HepG2 (cell line): ENCODE results near the gene CHST10. TPM values are rescaled to one million over a fixed set of nuclear protein-coding genes. Genes with fewer than 3 reads are reported as not detected.

Experiments used
- ATAC-seq: fragments of 200-7000 bp; cut with Tn5 transposase; 3 replicates; pipeline ENCODE4 v1.9.1; 2020; ENCODE audit warnings: mild to moderate bottlenecking, moderate library complexity
- BruUV-seq: library from RNA; stranded (reverse); fragments of 400-500 nt; replicated peaks from 2 replicates; lab custom pipeline; 2021; lab: Mats Ljungman, UMichigan
- CTCF ChIA-PET: fragments of 300-600 bp; formaldehyde crosslinking; extraction: SDS; loops from one replicate; lab custom pipeline; 2021; ENCODE audit warnings: low total read pairs, inconsistent platforms, low intra/inter-chr PET ratio; lab: Yijun Ruan, JAX
- POLR2A ChIA-PET: fragments of 350-600 bp; sonication (Branson Sonifier 250); formaldehyde crosslinking; loops from one replicate; lab custom pipeline; 2020; ENCODE audit warnings: antibody characterized with exemption, inconsistent platforms; lab: Yijun Ruan, JAX
- DNase-seq: peaks from one replicate; pipeline ENCODE4 v3.0.0-alpha.2; 2015; ENCODE audit warnings: low spot score
- FAIRE-seq: peaks from 3 replicates; lab custom pipeline; 2011; peaks lifted over from hg19 to GRCh38; lab: Jason Lieb, UNC
- H2AFZ ChIP-seq: one replicate; pipeline ENCODE4 v1.6.1; 2011; ENCODE audit warnings: low read length, inconsistent platforms
- H3K27ac ChIP-seq: fragments of 300-600 bp; 3 replicates; pipeline ENCODE4 v1.8.0; 2011; ENCODE audit warnings: mixed run types, mild to moderate bottlenecking, mixed read lengths, low read length, inconsistent platforms; ENCODE audit not compliant: insufficient read depth; ENCODE audit errors: extremely low read length
- H3K27me3 ChIP-seq, 2 experiments: fragments of 200-600 bp in 1 of 2; 2 replicates in 1 of 2; 3 replicates in 1 of 2; pipeline versions ENCODE4 v1.6.0 to v1.8.0; 2011; ENCODE audit warnings: low read length in 2 of 2, mild to moderate bottlenecking in 2 of 2, moderate library complexity in 2 of 2, inconsistent platforms in 1 of 2; ENCODE audit not compliant: insufficient read depth in 2 of 2, control insufficient read depth in 1 of 2
- H3K36me3 ChIP-seq, 2 experiments: fragments of 200-600 bp in 1 of 2; replicated peaks in 1 of 2; 2 replicates in 1 of 2; 3 replicates in 1 of 2; pipeline versions ENCODE4 v1.5.1 to v1.8.0; 2011; ENCODE audit warnings: low read length in 2 of 2, inconsistent platforms in 1 of 2; ENCODE audit not compliant: insufficient read depth in 2 of 2, control insufficient read depth in 1 of 2
- H3K4me1 ChIP-seq: 2 replicates; pipeline ENCODE4 v1.5.1; 2012; ENCODE audit warnings: low read length, inconsistent platforms; ENCODE audit not compliant: insufficient read depth
- H3K4me2 ChIP-seq: 2 replicates; pipeline ENCODE4 v1.6.0; 2011; ENCODE audit warnings: low read depth, low read length, inconsistent platforms
- H3K4me3 ChIP-seq, 3 experiments: fragments of 200-600 bp in 1 of 3; sonication (generic), shearing (Covaris generic) in 1 of 3; replicated peaks in 1 of 3; 2 replicates each; pipeline ENCODE4 v1.5.1; 2011 to 2016; ENCODE audit warnings: low read length in 3 of 3, inconsistent platforms in 2 of 3, low read depth in 2 of 3, mild to moderate bottlenecking in 2 of 3, control low read depth in 1 of 3, mixed read lengths in 1 of 3; ENCODE audit not compliant: insufficient read depth in 1 of 3
- H3K79me2 ChIP-seq: one replicate; pipeline ENCODE4 v1.6.1; 2011; ENCODE audit warnings: low read length, inconsistent platforms; ENCODE audit not compliant: insufficient read depth
- H3K9ac ChIP-seq: 2 replicates; pipeline ENCODE4 v1.6.0; 2011; ENCODE audit warnings: mild to moderate bottlenecking, low read depth, low read length, inconsistent platforms; ENCODE audit not compliant: insufficient read depth
- H3K9me3 ChIP-seq: 2 replicates; pipeline ENCODE4 v1.5.1; 2012; ENCODE audit warnings: mild to moderate bottlenecking, low read length
- H4K20me1 ChIP-seq: 2 replicates; pipeline ENCODE4 v1.6.0; 2011; ENCODE audit warnings: inconsistent platforms, mild to moderate bottlenecking, low read length, moderate library complexity; ENCODE audit not compliant: insufficient read depth
- CREB3 ChIP-seq: sonication (generic); formaldehyde crosslinking; IDR thresholded peaks from 2 replicates; pipeline ENCODE4 v1.5.0; 2020; ENCODE audit warnings: missing genetic modification reagents
- JUNB ChIP-seq: sonication (generic); formaldehyde crosslinking; IDR thresholded peaks from 2 replicates; pipeline ENCODE4 v1.8.0; 2022; ENCODE audit warnings: missing genetic modification reagents, mild to moderate bottlenecking, borderline replicate concordance
- MAX ChIP-seq: IDR thresholded peaks from 2 replicates; pipeline ENCODE4 v1.6.1; 2012; ENCODE audit warnings: inconsistent platforms
- RERE ChIP-seq: IDR thresholded peaks from 2 replicates; pipeline ENCODE4 v1.6.1; 2016; ENCODE audit warnings: low read depth, missing genetic modification reagents, missing compliant biosample characterization
- ZFP36L1 ChIP-seq: sonication (generic); formaldehyde crosslinking; IDR thresholded peaks from 2 replicates; pipeline ENCODE4 v1.8.0; 2022; ENCODE audit warnings: mild to moderate bottlenecking, missing genetic modification reagents, moderate library complexity
- ZFP82 ChIP-seq: sonication (generic); formaldehyde crosslinking; IDR thresholded peaks from 2 replicates; pipeline ENCODE4 v1.5.1; 2020; ENCODE audit warnings: mild to moderate bottlenecking, missing genetic modification reagents, borderline replicate concordance
- ZNF317 ChIP-seq: sonication (generic); formaldehyde crosslinking; IDR thresholded peaks from 2 replicates; pipeline ENCODE4 v1.5.0; 2020; ENCODE audit warnings: mild to moderate bottlenecking, missing genetic modification reagents
- ZNF543 ChIP-seq: sonication (generic); formaldehyde crosslinking; IDR thresholded peaks from 2 replicates; pipeline ENCODE4 v1.4.0; 2020; ENCODE audit warnings: mild to moderate bottlenecking, missing genetic modification reagents
- ZNF552 ChIP-seq: sonication (generic); formaldehyde crosslinking; IDR thresholded peaks from 2 replicates; pipeline ENCODE4 v1.9.0; 2022; ENCODE audit warnings: missing genetic modification reagents, mild to moderate bottlenecking, borderline replicate concordance
- ZNF691 ChIP-seq: sonication (generic); formaldehyde crosslinking; IDR thresholded peaks from 2 replicates; pipeline ENCODE4 v1.4.0; 2020; ENCODE audit warnings: missing genetic modification reagents, low read depth, mild to moderate bottlenecking, borderline replicate concordance
- ZNF737 ChIP-seq: sonication (generic); formaldehyde crosslinking; IDR thresholded peaks from 2 replicates; pipeline ENCODE4 v1.5.0; 2020; ENCODE audit warnings: missing genetic modification reagents, mild to moderate bottlenecking, borderline replicate concordance
- WGBS: methylation state at CpG from one replicate; pipeline ENCODE4 v1.1.6; 2017; ENCODE audit warnings: low lambda C conversion rate; 5-methylcytosine and 5-hydroxymethylcytosine counted together
- in situ Hi-C: cut with HindIII; loops from 2 replicates; pipeline ENCODE4 v1.10.0; 2017; ENCODE audit warnings: low pct_unique_long_range_greater_than_20kb; ENCODE audit not compliant: extremely low pct_ligation_motif_present
- intact Hi-C: fragments of 100-400 bp; cut with micrococcal nuclease; formaldehyde crosslinking; loops from one replicate; pipeline ENCODE4 v1.10.0; 2022; ENCODE audit not compliant: unreplicated experiment
- polyA plus RNA-seq, 8 experiments: library from polyadenylated mRNA; depleted of rRNA in 3 of 8; stranded (reverse) in 7 of 8; unstranded in 1 of 8; fragments of >200 nt; fragmentation: Illumina TruSeq in 4 of 8; extraction: Trizol in 4 of 8; gene quantifications; 2 replicates each; pipeline versions ENCODE4 v1.2.1 to v1.2.3, GENCODE V29; 2011 to 2016; ENCODE audit warnings: low read depth in 4 of 8, missing spikeins in 1 of 8, mixed read lengths in 1 of 8; ENCODE audit not compliant: insufficient read depth in 1 of 8
- total RNA-seq, 5 experiments: library from RNA; depleted of rRNA; stranded (reverse); fragments of >200 nt; fragmentation: Illumina TruSeq; extraction: Trizol; gene quantifications; 2 replicates each; pipeline ENCODE4 v1.2.3, GENCODE V29; 2016; ENCODE audit warnings: low read depth in 1 of 5
- TF ChIP-seq, protein P1 (sequence below): sonication (generic); formaldehyde crosslinking; IDR thresholded peaks from 2 replicates; pipeline ENCODE4 v1.5.0; 2020; ENCODE audit warnings: mild to moderate bottlenecking, missing genetic modification reagents

Gene CHST10
- total and polyA plus RNA-seq, 2 of the 13 experiments (the other 11 are each of a cell fraction or from before 2014, with no cell fraction given): 10.5 to 14.2 TPM

DNA sequence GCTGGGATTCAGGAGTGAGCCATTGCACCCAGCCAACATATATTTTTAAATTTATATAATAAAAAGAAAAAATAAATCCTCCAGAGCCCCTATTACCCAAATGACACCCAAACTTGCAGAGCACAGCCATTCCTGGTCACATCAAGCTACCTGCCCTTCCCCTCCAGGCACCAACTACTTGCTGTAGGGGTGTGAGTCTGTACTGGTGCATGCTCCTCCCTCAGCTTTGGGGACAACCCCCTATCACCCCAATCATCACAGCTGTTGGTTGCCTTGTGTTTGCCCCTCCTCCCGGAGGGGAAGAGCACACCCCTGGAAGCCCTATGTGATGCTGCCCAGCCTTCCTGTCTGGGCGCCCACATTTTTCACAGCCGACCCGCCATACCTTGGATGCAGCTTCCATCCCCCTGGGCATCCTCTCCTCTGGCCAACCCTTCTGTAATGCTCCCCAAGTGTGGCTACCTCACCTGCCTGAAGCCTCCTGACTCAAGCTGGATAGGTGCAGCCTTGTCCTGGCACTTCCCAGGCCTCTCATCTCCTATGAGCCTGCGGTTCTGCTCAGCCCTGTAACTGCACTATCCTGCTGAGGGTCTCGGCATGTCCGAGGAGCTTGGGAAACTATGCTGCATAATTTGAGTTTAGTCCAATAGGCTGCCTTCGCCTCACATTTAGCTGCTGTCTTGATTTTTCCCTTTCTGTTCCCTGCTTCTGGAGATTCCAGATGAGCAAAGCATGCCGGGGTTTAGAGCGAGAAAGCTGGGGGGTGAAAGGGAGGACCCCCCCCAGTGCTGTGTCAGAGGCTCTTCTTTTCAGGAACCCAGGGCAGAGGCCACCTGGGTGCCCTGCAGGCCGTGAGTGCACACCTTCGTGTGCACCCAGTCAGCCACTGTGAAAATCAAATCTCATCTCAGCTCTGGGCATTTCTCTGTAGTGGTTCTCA, 27.2 kb downstream of the CHST10 start (continued):
- TF ChIP-seq, protein P1, sequence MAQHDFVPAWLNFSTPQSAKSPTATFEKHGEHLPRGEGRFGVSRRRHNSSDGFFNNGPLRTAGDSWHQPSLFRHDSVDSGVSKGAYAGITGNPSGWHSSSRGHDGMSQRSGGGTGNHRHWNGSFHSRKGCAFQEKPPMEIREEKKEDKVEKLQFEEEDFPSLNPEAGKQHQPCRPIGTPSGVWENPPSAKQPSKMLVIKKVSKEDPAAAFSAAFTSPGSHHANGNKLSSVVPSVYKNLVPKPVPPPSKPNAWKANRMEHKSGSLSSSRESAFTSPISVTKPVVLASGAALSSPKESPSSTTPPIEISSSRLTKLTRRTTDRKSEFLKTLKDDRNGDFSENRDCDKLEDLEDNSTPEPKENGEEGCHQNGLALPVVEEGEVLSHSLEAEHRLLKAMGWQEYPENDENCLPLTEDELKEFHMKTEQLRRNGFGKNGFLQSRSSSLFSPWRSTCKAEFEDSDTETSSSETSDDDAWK: no peak
- TF ChIP-seq ZNF691 (CRISPR knock-in tag) (no peak), ZNF543 (CRISPR knock-in tag) (no peak)
- TF ChIP-seq, all 625 proteins: peak for 0

GRCh38 chr2:100388703-100389102, 28.8 kb downstream of the CHST10 start:
- WGBS: 58% methylated on average over 6 of the region's 6 CpGs
- BruUV-seq: no TSS peak
- DNase-seq (no peak), ATAC-seq (no peak), FAIRE-seq (no peak)
- Histone ChIP-seq H3K79me2 (no peaks in the 10 kb centered on the region), H3K36me3 (peaks cover 2 to 8% of the 10 kb centered on the region in 2 experiments; a peak in 3 of 5 replicates), H2AFZ (no peak overlapping the region), H3K4me3 (no peak overlapping the region), H3K4me1 (no peaks in the 10 kb centered on the region), H3K27ac (no peak overlapping the region), H4K20me1 (no peaks in the 10 kb centered on the region; the same call in 1 of the 2 replicates), H3K27me3 (no peaks in the 10 kb centered on the region), H3K9me3 (no peaks in the 10 kb centered on the region), H3K9ac (no peak overlapping the region), H3K4me2 (no peak overlapping the region)
- in situ Hi-C loops: loop anchor here (25.0 kb wide), 1 partner anchor 826 kb away; no protein-coding TSS in a partner anchor
- ChIA-PET POLR2A (no interaction called here), CTCF (no interaction called here)
- intact Hi-C loops: no loop called here
- TF ChIP-seq JUNB (CRISPR knock-in tag): no peak
- TF ChIP-seq MAX: no peak
- TF ChIP-seq ZNF317: no peak
- TF ChIP-seq ZFP36L1 (CRISPR knock-in tag): no peak
- TF ChIP-seq ZNF737 (CRISPR knock-in tag): no peak
- TF ChIP-seq CREB3 (CRISPR knock-in tag): no peak
- TF ChIP-seq ZFP82: no peak
- no peak for TF ChIP-seq RERE
- TF ChIP-seq ZNF552: no peak
